Measurements from ENCODE around the gene SLC35G6. TPM values are rescaled to one million over a fixed set of nuclear protein-coding genes. Genes with fewer than 3 reads are reported as not detected.

The SLC35G6 gene
- total and polyA plus RNA-seq, 2 of the 13 experiments (the other 11 are each of a cell fraction or from before 2014, with no cell fraction given), result 0.07 TPM; not detected in 1

- TF ChIP-seq, protein P1, sequence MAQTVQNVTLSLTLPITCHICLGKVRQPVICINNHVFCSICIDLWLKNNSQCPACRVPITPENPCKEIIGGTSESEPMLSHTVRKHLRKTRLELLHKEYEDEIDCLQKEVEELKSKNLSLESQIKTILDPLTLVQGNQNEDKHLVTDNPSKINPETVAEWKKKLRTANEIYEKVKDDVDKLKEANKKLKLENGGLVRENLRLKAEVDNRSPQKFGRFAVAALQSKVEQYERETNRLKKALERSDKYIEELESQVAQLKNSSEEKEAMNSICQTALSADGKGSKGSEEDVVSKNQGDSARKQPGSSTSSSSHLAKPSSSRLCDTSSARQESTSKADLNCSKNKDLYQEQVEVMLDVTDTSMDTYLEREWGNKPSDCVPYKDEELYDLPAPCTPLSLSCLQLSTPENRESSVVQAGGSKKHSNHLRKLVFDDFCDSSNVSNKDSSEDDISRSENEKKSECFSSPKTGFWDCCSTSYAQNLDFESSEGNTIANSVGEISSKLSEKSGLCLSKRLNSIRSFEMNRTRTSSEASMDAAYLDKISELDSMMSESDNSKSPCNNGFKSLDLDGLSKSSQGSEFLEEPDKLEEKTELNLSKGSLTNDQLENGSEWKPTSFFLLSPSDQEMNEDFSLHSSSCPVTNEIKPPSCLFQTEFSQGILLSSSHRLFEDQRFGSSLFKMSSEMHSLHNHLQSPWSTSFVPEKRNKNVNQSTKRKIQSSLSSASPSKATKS (CRISPR knock-in tag; IDR thresholded peaks at IDR 0.05), result no peak
- TF ChIP-seq TBP (CRISPR knock-in tag; IDR thresholded peaks at IDR 0.05) (no peak), NRL (CRISPR knock-in tag; IDR thresholded peaks at IDR 0.05; ENCODE audit: borderline replicate concordance) (peak; percentile 13; the same call in 1 of the 2 replicates), HBP1 (CRISPR knock-in tag; IDR thresholded peaks at IDR 0.05; ENCODE audit: low read depth) (peak; percentile 22; the same call in 1 of the 2 replicates), RAD51 (IDR thresholded peaks at IDR 0.05; ENCODE audit: borderline replicate concordance) (no peak), ZMYM2 (CRISPR knock-in tag; IDR thresholded peaks at IDR 0.05) (no peak), DZIP1 (CRISPR knock-in tag; IDR thresholded peaks at IDR 0.05) (peak; percentile 49; the same call in 1 of the 2 replicates), ARID5B (CRISPR knock-in tag; IDR thresholded peaks at IDR 0.05) (peak; percentile 34; the same call in 1 of the 2 replicates), ZNF766 (CRISPR knock-in tag; IDR thresholded peaks at IDR 0.05; ENCODE audit: borderline replicate concordance) (no peak), FOXA1 (IDR thresholded peaks at IDR 0.05) (no peak), FOXA1 (CRISPR knock-in tag; IDR thresholded peaks at IDR 0.05) (0 out of 2 replicates have a peak, but pooled peaks have one; percentile 6), SOX5 (CRISPR knock-in tag; IDR thresholded peaks at IDR 0.05; ENCODE audit: borderline replicate concordance) (no peak), MAX (IDR thresholded peaks at IDR 0.05) (peak; percentile 71), ZNF782 (CRISPR knock-in tag; IDR thresholded peaks at IDR 0.05; ENCODE audit: borderline replicate concordance) (peak; percentile 56; the same call in 1 of the 2 replicates), RFX1 (IDR thresholded peaks at IDR 0.05) (no peak), ARNTL (CRISPR knock-in tag; IDR thresholded peaks at IDR 0.05) (peak; percentile 64; the same call in 1 of the 2 replicates)
These were observed 36.3 kb upstream of the SLC35G6 start, which contains the start of gene CHRNB1 (continued) for GRCh38 chr17:7444682-7445618.

Data from HepG2 (cell line).